ENCODE data around the gene BCAS3.

Gene BCAS3

DNA sequence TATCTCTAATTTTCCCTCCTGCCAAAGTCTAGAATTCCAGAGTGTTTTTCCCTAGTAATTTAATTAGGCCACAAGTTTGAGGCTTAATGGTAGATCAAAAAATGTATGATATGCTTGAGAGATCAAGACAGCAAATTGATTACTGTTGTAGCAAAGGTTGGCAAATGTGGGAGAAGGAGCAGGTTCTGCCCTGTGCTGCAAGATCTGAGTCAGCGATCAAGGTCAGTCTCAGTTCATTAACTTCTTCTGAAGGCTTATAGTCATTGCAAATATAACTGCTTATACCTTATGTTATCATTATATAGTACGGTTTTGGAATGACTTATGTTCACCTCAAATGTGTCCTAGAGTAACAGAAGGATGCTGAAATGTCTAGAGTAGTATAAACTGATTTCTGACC lies 490.9 kb downstream of the BCAS3 start:
- no peak for FAIRE-seq

DNA sequence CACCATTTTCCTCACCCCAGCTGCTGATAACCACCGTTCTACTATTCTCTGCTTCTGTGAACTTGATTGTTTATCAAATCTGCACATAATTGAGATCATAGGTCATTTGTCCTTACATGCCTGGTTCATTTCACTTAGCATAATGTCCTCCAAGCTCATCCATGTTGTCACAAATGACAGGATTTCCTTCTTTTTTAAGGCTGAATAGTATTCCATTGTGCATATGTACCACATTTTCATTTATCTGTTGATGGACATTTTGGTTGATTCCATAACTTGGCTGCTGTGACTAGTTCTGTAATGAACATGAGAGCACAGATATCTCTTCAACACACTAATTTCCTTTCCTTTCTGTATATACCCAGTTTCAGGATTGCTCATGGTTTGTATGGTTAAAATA lies 496.7 kb downstream of the BCAS3 start:
- FAIRE-seq = no peak

GRCh38 chr17:61175298-61176142 lies 497.9 kb downstream of the BCAS3 start:
- no peak for FAIRE-seq

- no peak for FAIRE-seq
Measured at GRCh38 chr17:61177351-61177750, 499.7 kb downstream of the BCAS3 start.

DNA sequence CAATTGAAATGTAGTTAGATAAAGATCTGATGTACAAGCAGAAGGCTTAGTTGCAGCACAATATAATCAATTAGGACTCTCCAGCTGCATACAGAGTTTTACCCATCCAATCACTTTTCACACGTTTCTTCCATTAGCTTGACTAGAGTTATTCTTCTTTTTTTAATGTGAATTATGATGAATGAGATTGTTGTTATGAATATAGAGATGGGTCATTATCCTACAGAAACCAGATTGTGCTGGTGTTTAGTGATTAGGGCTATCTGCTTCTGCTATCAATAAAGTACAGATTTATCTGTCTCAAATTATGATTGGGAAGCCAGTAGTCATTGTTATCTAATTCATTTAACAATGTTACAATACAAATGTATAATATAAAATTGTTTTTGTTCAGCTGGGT lies 500.6 kb downstream of the BCAS3 start:
- FAIRE-seq = no peak

DNA sequence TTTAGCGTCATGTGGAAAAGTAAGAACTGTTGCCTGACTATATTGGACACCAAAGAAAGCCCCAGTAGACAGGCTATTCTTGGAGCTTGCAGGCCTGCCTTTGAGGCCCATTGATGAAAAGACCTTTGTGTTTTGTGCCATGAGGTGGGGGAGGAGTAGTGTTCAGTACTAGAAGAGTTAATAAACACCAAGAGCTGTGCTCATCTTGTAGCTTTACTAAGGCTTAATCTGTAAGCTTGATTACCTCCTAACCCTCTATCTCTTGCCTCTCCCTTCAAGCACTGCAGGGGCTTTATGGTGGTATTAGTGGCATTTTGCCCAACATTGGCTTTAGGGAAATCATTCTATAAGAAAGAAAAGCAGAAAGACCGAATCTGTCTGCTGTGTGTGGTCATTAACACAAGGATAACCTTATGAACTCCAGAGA lies 501.7 kb downstream of the BCAS3 start:
- FAIRE-seq = no peak

DNA sequence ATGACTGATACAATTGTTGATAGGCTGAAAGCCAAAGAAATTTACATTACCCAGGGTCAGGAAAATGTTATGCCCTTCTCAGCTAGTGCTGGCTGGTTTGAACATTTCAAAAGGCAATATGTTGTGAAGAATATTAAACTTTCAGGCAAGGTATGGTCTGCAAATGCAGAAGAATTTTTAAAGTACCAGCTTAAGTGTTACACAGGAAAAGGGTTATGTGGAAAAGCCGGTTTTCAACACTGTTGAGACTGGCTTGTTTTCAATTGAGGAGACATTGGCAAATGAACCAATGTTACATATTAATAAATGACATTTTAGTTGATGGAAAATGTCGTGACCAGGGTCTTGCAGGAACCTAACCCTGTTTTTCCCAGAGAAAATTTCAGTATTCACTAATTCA lies 506.1 kb downstream of the BCAS3 start:
- no peak for FAIRE-seq

GRCh38 chr17:61185385-61185784 lies 507.7 kb downstream of the BCAS3 start:
- FAIRE-seq = no peak

DNA sequence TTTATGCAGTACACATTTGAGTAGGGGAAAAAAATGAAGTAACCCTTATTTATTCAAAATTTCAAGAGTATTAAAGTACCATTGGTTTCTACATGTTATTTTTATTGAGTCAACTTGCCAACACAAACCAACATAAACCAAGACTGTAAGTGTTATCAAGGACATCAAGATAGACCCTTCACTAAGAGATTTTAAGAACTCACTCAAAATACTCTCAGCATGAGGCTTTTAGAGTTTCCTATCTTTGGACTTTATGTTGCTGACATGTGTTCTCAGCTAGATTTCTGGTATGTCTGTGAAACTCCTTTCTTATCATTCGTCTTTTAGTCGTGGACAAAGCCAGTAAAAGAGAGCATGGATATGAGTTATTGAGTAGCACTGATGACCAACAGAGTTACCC lies 509.4 kb downstream of the BCAS3 start:
- FAIRE-seq = no peak

- no peak for FAIRE-seq
Measured at GRCh38 chr17:61188081-61188480, 510.4 kb downstream of the BCAS3 start.

DNA sequence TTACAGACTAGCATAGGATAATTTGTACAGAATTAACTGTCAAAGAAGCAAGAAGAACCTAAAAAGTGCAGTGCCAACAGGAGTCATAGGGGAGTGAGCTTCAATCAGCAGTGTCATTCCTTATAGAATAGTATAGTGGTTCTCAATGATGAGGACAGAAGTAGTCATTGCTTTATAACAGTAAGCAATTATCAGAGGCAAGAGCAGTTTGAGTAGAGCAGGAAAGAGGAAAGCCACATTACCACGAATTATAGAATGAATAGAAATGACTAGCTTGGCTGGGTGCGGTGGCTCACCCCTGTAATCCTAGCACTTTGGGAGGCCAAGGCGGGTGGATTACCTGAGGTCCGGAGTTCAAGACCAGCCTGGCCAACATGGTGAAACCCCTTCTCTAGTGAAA lies 512.3 kb downstream of the BCAS3 start:
- FAIRE-seq = no peak

DNA sequence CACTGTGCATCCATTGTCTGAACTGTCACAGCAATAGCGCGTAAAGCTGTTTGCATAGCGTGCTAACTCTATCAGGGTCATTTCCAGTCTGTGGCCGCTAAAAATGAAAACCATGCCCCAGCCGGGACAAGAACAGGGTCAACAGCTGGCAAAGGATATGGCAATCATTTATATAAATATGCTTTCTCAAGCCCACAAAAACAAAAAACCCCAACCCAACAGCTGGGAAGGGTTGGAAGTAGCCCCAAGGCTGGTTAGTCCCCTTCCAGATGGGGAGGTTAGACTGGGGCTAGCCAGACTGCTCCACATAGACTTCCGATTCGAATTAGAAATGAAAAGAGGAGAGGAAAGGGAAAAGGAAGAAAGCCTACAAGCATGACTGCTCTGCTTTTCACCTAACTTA lies 518.7 kb downstream of the BCAS3 start:
- no peak for FAIRE-seq

DNA sequence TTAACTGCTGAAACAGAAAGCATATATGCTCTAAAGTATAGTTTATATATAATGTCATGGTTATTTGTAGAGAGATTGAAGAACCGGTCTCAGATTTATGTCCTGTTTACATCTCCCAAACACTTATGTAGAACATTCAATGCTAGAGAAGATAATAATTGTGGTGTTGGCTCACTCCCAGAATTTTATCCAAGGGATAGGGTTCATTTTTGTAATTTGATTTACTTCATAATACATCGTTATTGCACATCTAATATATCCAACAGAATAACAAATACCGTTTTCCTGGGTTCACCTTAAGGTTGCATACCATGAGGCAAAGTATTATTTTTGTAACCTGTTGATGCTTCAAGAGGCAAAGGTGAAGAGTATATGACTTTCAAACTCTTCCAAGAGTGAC lies 519.1 kb downstream of the BCAS3 start:
- no peak for FAIRE-seq

- FAIRE-seq = no peak
Measured at GRCh38 chr17:61199431-61200338, 522.0 kb downstream of the BCAS3 start.

DNA sequence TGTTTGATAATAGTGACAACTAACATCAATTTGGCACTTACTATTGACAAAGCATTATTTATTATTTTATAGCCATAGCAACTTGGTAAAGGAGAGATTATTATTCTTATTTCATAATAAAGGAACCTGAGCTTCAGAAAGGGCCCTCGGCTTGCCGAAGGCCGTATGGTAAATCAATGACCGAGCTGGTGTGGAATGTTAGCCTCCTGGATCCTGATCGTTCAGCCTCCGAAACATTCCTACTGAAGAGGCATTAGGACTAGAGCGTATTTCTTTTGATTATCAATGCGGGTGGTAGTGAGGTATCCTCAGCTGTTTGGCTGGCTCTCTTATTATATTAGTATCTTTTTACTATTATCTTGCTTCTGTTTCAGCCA lies 522.7 kb downstream of the BCAS3 start:
- no peak for FAIRE-seq

DNA sequence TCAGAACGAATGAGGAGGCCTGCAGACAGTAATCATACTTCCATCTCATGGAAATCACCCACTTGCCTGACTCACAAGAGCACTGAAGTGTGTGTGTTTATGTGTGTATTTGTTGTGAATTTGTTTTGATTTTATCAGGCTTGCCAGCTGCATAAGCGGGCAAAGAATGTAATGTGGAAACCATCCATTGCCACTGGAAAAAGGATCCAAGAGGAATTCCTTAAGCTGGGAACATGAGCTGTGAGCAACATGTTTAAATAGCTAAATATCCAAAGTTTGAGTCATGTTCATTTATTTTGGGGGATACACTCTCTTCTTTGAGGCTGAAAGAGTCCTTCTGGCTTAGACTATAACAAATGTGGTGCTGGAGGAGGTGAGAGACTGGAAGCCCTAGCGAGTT lies 523.6 kb downstream of the BCAS3 start:
- no peak for FAIRE-seq

DNA sequence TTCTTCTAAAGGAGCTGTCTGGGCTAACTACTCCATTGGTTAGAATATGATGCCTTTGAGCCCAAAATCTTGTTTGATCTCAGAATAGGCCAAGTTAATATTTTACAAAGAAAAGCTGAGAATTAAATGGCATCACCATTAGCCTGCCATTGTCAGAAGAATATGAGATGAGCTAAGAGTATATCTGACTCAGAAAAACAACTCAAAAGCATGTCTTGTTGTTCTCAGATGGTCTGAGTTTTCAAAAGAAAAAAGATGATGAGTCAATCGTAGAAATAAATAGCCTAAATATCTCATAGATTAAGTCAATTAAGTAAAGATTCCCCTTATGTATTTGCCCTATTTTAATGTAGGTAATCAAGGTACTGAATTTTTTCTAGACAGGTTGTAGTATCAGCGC lies 524.9 kb downstream of the BCAS3 start:
- FAIRE-seq = no peak

DNA sequence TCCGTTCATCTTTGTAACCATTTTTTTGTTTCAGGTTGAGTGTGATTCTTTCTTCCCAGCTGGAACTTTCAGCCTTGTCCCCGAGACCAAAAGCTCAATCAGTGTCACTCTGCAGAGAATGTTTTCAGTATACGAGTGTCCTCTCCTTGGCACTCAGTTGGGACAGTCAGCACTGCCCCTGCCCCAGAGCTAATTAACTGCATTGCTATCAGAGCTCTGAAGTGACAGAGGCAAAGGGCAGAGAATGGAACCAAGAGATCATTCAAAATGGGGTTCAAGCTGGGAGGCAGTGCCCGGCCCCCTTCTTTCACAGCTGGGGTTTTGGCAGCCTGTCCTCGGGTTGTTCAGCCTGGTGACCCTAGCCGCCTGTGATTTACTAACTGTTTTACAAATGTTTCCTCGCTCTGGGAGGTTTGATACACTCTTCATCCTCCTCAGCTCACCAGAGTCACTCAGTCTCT lies 526.0 kb downstream of the BCAS3 start:
- FAIRE-seq = no peak

DNA sequence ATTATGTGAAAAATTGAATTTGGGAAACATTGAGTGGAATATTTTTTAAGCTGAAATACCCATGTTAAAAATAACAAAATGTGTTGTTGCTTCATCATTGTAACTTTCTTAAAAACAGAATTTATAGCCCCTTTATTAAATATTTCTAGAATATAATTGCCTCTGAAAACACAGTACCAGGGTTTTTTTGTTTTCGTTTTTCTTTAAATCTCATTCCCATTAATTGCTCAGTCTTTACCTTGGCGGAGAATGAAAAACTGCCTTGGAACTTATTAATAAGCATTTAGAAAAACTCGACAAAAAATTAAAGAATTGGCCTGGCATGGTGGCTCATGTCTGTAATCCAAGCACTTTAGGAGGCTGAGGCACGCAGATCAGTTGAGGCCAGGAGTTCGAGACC lies 526.8 kb downstream of the BCAS3 start:
- FAIRE-seq = no peak

DNA sequence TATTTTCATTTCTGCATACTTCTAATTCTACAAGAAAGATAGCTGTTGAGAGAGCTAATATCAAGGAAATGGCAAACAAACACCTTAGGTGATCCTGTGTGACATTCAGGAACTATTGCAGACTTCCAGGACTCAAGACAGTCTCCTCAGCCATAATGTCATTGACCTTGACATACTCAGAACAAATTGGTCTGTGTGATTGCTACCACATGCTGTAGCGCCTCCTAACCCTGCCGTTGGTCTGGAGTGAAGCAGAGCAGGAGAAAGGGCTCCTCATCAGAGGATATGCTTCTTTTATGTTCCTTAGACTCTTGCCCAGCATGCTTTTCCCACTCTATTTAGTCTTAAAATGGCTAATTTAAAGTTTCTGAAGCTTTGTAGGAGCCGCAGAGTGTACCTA lies 527.8 kb downstream of the BCAS3 start:
- FAIRE-seq = no peak

- FAIRE-seq = no peak
Measured at GRCh38 chr17:61205931-61206330, 528.3 kb downstream of the BCAS3 start.

DNA sequence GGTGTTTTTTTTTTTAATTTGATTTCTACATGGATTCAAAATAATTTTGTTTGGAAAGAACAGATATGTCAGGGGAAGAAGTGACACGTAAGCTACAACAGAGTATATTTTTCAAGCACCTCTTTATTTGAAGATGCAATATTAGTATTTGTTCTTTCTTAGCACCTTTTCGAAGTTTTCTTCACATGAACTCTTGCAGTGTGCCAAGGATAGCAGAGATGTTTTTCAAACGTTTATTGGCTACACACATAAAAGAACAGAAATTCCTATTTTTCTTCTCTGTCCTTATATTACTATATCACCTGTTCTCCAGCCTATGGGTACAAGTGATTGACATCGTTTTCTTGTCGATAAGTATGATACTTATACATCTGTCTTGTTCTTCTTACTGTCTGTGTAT lies 529.3 kb downstream of the BCAS3 start:
- FAIRE-seq = no peak

GRCh38 chr17:61208301-61209105 lies 530.9 kb downstream of the BCAS3 start:
- FAIRE-seq = no peak

Data from colon (tissue), 2 donors.